LNCAP (cell line): ENCODE measurements around the gene S100A8.

Experiments
- TF ChIP-seq, protein P1 (sequence below): fragments of 450-650 bp; IDR thresholded peaks from 2 replicates; pipeline ENCODE4 v1.5.1; 2017; ENCODE audit warnings: mild to moderate bottlenecking

The S100A8 gene

GRCh38 chr1:153360592-153361479 is 30.0 kb downstream of the S100A8 start:
- TF ChIP-seq, protein P1, sequence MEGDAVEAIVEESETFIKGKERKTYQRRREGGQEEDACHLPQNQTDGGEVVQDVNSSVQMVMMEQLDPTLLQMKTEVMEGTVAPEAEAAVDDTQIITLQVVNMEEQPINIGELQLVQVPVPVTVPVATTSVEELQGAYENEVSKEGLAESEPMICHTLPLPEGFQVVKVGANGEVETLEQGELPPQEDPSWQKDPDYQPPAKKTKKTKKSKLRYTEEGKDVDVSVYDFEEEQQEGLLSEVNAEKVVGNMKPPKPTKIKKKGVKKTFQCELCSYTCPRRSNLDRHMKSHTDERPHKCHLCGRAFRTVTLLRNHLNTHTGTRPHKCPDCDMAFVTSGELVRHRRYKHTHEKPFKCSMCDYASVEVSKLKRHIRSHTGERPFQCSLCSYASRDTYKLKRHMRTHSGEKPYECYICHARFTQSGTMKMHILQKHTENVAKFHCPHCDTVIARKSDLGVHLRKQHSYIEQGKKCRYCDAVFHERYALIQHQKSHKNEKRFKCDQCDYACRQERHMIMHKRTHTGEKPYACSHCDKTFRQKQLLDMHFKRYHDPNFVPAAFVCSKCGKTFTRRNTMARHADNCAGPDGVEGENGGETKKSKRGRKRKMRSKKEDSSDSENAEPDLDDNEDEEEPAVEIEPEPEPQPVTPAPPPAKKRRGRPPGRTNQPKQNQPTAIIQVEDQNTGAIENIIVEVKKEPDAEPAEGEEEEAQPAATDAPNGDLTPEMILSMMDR: no peak

DNA sequence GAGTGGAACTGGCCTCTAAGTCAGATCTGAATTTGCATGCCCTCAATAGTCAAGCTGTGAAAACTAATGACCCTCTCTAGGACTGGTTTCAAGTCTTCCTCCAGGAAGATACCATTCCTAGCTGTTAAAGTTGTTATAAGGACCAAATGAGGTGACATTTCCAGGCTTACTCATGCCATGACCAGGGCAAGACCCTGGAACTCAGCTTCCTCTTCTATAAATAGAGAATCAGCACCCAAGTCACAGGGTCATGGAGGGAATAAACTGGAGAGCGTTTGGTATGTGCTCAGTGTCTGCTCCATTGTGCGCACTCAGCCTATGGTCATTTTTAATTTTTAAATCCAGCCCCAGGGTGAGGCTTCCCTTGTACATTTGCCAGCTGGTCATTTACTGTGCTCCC is 30.7 kb downstream of the S100A8 start:
- TF ChIP-seq, protein P1: no peak

- TF ChIP-seq, protein P1: no peak
Observed at GRCh38 chr1:153359241-153359640, 31.6 kb downstream of the S100A8 start.

- TF ChIP-seq, protein P1: no peak
Observed at GRCh38 chr1:153358691-153358975, 32.2 kb downstream of the S100A8 start.

- TF ChIP-seq, protein P1: no peak
Observed at GRCh38 chr1:153357853-153358690, 32.8 kb downstream of the S100A8 start, which contains the start of gene S100A9. S100A9 (plus strand) TSS chr1:153357854; CDS start chr1:153358284, 430 bp downstream.

- TF ChIP-seq, protein P1: no peak
Observed at GRCh38 chr1:153357076-153357852, 33.6 kb downstream of the S100A8 start.

GRCh38 chr1:153356392-153357075 is 34.3 kb downstream of the S100A8 start:
- TF ChIP-seq, protein P1: no peak
